Femur (tissue), 1 donor: ENCODE data around the gene MAOB.
"Not testable (repeated sequence)": the region's sequence is repeated elsewhere in the genome, so short reads cannot be mapped to it uniquely, and the experiment has no call there.

ENCODE experiments used
- DNase-seq: peaks from one replicate; pipeline ENCODE4 v3.0.0-alpha.2; 2017

The MAOB gene

DNA sequence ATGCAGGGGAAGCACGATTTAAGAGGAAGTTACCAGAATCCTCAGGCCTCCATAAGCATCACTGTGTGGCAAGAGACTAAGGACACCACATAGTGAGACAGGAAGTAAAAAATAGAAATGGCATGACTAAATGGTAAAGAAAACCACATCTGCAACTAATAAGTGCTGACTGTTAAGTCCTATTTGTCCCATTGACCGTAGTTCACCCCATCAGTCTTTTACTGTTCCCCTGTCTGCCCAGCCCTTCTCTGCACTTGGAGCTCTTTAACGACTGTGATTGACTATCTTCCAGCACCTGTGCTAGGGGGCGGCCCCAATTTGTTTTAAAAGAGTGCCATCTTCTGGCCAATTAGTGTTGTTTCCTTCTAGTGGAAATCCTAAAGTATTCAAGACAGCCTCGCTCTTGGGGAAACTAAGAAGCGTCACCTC, 132.0 kb downstream of the MAOB start:
- DNase-seq, result peak; percentile 46

DNA sequence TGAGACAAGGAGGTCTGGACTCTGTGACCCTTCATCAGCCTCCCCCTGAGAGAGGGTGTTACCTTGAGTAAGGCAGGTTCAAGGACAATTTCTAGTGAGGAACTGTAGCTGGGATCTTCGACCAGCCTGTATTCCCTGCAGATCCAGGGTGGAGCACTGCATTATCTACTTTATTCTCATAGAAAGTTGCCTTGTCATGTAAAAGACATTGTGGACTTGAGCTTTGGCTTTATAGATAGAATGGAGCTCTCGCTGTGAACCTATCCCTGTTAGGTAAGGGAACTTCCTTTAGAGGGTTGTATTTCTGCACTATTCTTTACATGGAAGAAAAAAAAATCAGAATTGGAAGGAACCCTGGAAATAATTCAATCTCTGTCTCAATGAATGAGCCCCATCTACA, 134.8 kb downstream of the MAOB start:
- no peak for DNase-seq

DNA sequence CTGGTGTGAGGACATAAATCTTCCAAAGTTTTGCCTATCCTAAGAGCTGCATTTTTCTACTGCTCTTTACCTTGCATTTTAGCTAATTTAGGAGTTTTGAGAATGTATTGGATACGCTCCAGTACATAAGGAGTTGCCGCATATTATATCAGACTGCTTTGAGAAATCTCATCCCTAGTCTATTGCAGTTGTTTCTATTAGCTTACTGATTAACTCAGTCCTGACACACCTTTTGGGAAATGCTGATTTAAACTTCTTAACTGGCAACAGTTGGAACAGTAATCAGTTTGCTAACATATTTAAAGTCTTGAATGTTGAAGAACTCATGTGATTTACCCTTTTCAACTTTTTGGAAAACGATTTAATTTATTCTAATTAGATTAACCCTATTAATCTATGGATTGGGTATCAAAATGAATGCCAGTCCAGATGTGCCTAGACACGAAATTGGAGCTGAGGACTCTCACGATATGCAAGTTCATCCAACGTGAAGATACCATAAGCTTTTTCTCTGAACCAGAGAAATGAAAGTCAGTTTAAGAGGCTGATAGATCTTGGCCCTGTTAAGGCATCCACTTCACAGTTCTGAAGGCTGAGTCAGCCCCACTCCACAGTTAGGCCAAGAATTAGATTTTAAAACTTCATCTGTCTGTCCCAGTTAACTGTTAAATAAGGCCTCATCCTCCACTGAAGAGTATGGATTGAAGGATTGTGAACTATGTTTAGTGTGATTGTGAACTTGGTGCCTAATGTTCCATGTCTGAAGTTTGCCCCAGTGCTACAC, 136.1 kb downstream of the MAOB start:
- no peak for DNase-seq

DNA sequence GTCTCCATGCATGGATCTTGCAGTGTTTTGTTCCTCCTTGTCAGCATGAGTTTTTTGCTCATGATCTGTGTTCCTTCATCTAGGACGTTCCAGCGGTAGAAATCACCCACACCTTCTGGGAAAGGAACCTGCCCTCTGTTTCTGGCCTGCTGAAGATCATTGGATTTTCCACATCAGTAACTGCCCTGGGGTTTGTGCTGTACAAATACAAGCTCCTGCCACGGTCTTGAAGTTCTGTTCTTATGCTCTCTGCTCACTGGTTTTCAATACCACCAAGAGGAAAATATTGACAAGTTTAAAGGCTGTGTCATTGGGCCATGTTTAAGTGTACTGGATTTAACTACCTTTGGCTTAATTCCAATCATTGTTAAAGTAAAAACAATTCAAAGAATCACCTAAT, 138.0 kb downstream of the MAOB start:
- no peak for DNase-seq

DNA sequence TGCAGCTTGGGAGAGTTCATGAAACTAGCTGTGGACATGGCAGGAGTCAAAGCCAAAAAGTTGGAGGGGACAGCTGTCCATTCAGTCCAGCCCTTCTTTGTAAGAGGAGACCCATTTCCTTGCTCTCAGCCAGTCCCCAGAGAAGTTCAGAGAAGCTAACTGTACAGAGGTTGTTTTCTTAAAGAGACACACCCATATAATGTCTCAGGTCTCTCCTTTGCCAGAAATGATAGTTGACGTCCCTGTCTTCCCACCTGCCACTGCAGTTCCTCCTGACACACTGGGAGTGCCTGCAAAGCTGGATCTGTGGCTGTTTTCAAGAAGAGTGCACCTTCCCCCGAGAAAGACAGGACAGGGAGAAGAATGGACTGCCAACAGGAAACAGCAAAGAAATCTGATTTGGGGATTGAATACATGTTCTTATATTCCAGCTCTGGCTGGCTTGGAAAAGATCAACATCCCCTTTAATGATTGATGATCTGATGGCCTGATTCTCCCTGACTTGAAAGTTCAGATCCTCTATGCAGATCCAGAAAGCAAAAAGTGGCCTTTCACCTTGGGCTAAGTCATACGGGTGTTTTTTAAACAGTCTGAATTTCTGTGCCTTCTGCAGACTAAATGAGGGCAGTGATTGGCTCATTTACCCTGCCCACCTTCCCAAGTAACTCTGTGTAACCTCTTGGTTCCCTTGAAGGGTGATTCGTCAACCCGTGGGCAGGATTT, 139.0 kb downstream of the MAOB start:
- DNase-seq, result no peak

DNA sequence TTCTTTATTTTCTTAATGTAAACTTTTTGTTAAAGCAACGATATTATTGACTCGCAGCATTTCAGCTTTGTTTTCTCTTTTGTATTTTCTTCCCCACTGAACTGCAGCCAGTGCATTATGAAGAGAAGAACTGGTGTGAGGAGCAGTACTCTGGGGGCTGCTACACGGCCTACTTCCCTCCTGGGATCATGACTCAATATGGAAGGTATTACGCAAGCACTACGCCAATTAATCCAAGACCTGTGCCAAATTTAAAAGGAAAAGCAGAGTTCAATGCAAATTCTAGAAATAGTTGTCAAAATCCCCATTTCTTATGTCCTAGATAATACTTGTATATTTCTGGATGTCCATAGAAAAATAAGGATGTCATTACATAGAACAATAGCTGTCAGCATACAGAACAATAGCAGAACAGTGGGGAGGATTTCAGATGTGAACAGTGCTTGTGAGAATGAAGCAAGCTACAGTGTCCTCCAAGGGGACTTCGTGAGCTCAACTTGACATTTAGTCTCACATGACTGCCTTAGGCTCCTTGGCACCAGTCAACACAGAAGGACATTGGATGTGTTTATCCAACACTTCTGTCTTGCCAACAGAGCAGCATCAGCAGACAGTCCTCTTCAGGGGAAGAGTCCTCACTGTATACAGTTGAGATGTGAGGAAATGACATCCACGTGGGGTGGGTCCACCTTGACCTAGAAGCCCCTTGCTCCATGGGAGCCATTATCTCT, 140.2 kb downstream of the MAOB start:
- DNase-seq, result no peak

DNA sequence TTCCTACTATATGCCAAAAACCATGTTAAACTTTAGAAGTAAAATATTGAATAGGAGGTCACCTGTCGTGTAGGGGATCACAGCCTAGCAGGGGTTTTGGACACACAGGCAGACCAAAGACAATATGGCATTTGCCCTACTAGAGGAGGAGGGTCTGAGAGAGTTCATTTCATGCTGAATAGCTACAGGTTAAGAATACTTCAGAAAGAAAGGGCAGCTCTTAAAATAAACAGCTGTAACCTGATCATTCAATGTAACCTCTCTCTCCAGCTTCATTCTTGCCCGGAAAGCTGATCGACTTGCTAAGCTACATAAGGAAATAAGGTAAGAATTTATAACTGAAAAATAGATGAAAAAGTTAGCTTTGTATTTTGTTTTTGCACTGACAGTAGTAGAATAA, 146.3 kb downstream of the MAOB start:
- DNase-seq, result no peak

DNA sequence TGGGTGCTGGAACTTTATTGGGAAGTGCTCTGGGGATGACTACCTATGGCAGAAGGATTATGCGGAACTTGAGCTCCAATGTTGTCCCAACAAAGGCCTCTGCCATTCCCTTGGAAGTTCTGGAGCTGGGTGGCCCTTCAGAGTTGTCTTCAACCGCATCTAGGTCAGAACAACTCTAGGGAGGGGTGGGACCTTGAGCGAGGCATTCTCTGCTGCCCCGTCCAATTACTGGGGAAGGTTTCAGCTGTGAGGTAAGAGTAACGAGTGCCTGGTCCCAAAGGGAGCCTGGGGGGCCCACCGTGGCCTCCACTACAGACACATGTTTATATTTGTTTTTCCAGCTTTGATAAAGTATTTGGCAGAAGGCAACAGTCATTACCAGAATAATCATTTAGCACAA, 146.7 kb downstream of the MAOB start:
- no peak for DNase-seq

DNA sequence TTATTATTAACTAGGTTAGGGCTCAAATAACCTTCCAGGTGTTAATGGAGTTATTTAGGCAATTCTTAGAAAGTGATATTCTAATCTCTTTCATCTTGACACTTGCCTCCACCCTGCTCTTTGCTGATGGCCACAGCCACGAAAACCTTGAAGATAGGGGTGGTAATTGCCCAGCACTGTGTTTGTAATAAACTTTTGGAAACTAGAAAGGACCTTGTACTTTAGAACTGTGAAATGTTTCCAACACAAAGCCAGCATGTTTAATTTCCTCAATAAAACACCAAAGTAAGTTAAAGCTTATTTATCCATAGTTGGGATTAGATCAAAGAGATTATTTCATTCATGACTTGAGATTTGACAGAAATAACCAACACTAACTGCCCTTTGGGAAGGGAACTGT, 147.8 kb downstream of the MAOB start:
- no peak for DNase-seq

DNA sequence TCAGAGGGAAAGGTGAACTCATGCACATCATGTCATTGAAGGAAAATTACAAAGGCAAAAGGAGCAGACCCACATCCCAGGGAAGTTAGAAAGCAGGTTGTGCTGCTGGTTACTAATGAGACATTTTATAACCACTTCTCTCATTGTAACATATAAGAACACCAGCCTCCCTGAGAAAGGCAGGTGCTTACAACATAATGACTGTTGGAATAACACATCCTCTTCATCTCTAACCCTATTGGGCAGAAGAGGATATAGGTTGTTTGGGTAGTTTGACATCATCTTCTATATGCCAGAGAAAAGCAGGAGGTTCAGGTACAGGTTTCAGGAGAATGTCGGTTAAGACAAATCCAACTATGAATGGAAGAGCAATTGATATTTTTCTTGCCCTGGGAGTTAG, 148.6 kb downstream of the MAOB start:
- no peak for DNase-seq

DNA sequence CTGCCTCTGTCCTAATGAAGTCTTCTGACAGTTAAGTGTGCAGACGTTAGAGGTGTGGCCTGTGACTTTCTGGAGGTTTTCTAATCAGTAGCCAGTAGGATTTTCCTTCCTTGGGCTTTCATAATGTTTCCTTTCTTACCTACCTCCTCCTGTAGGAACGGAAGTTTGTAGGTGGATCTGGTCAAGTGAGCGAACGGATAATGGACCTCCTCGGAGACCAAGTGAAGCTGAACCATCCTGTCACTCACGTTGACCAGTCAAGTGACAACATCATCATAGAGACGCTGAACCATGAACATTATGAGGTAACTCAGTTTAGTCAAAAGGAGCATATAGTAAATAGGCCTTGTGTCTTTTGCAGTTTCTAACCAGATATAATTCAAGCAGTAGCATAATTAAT, 151.2 kb downstream of the MAOB start:
- no peak for DNase-seq

DNA sequence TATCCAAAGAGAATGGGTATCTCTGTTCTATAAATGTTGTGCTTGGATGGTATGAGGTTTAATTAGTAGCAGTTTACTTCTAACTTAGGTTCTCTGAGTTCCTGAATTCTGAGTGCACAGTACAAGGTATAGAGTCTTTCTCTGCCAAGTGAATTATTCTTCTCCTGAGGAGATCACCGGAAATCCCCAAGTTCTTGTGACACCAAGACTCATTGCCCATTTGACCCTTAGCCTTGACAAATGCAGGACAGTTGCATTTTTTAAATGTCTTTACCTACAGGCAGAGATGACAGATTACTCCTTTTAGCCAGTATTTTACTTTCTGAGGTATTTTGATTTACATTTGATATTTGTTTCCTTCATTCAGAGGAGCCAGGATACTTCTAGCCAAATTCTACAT, 153.3 kb downstream of the MAOB start:
- no peak for DNase-seq

DNA sequence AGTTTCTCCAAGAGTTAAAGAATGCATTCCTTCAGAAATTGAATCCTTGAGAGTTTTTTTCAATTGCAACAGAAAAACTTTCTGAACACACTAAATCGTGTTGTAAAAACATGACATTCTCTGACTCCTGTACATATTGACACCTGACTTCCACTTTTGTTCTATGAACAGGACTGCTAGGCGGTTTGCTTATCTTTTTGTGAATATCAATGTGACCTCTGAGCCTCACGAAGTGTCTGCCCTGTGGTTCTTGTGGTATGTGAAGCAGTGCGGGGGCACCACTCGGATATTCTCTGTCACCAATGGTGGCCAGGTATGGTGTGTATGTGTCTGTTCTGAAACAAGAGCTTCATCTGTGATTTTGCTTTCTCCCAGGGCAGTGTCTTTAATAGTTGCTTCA, 154.2 kb downstream of the MAOB start:
- no peak for DNase-seq

DNA sequence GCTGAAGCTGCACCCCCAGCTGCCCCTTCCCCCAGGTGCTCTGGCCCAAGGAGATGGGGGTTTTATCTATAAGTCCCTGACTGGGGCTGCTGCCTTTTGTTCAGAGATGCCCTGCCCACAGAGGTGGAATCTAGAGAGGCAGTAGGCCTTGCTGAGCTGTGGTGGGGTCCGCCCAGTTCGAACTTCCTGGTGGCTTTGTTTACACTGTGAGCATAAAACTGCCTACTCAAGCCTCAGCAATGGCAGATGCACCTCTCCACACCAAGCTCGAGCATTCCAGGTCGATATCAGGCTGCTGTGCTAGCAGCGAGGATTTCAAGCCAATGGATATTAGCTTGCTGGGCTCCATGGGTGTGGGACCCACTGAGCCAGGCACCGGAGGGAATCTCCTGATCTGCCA, 155.0 kb downstream of the MAOB start:
- DNase-seq, result not testable (repeated sequence)

DNA sequence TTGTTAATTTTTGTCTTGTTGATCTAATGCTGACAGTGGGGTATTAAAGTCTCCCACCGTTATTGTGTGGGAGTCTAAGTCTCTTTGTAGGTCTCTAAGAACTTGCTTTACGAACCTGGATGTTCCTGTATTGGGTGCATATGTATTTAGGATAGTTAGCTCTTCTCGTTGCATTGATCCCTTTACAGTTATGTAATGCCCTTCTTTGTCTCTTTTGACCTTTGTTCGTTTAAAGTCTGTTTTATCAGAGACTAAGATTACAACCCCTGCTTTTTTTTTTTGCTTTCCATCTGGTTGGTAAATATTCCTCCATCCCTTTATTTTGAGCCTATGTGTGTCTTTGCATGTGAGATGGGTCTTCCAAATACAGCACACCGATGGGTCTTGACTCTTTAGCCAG, 157.0 kb downstream of the MAOB start:
- DNase-seq, result not testable (repeated sequence)

DNA sequence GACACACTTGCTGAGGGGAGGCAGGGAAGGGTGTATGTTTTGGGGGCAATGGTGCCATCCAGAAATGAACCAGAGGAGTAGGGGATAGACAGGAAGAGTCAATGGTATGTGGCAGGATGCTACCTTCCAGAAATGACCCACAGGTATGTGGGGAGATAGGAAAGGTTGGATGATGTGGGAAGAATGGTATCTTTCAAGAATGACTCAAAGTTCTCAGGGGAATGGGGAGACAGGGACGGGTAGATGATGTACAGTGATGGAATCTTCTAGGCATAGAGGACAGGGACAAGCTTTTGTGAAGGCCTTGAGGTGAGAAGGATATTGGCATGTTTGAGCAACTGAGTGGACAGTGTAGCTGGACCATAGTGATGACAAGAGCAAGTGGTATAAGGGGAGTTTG, 161.3 kb downstream of the MAOB start:
- no peak for DNase-seq

DNA sequence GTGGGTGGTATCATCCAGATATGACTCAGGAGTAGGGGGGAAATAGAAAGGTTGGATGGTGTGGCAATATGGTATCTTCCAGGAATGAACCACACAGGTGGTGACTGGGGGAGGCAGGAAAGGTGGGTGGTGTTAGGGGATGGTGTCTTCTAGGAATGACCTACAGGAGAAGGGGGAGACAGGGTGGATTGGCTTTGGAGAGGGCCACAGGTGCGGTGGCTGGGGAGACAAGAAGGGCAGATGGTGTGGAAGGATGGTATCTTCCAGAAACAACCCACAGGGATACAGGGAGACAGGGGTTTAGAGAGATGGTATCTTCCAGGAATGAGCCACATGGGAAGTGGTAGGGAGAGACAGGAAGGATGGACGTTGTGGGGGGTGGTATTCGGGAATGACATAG, 162.2 kb downstream of the MAOB start:
- DNase-seq, result no peak

DNA sequence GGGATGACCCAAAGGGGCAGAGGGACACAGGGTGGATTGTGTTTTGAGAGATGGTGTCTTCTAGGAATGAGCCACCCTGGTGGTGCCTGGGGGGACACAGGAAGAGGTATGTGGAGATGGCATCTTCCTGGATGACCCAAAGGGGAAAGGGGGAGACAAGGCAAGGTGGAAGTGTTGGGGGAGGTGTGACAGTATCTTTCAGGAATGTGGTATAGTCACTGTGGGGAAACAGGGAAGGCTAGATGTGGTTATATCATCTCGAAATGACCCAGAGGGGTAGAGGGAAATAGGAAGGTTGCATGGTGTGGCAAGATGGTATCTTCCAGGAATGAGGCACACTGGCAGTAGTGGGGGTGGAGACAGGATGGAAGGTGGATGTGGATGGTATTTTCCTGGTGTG, 163.3 kb downstream of the MAOB start:
- DNase-seq, result no peak

DNA sequence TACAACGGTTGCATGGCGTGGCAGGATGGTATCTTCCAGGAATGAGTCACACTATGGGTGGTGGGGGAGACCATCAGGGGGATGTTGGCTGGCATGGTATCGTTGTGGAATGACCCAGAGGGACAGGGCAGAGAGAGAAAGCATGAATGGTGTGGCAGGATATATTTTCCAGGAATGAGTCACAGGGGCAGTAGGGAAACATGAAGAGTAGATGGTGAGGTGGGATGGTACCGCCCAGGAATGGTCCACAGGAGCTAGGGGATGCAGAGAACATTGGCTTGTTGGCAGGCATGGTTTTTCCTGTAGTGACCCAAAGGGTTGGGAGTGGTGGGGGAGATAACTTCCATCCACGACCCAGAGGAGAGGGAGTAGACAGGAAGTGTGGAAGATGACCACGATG, 163.7 kb downstream of the MAOB start:
- DNase-seq, result no peak

DNA sequence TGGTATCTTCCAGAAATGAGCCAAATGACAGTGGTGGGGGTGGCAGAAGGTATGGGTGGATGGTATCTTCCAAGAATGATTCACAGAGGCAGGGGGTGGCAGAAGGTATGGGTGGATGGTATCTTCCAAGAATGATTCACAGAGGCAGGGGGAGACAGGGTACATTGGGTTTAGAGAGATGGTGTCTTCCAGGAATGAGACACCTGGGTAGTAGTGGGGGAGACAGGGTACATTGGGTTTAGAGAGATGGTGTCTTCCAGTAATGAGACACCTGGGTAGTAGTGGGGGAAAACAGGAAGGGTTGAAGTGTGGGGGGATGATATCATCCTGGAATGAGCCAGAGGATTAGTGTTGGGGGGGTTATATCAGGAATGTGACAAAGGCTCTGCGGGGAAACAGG, 164.2 kb downstream of the MAOB start:
- no peak for DNase-seq

DNA sequence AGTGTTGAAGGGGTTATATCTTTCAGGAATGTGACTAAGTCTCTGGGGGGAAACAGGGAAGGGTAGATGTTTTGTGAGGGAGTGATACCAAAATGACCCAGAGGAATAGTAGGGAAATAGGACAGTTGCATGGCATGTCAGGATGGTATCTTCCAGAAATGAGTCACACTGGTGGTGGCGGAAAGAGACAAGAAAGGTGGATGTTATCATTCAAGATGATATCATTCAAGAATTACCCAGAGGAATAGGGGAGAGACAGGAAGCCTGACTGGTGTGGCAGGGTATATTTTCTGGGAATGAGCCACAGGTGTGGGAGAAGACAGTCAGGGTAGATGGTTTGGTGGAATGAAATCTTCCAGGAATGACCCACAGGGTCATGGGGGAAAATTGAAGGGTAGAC, 165.1 kb downstream of the MAOB start:
- DNase-seq, result no peak

DNA sequence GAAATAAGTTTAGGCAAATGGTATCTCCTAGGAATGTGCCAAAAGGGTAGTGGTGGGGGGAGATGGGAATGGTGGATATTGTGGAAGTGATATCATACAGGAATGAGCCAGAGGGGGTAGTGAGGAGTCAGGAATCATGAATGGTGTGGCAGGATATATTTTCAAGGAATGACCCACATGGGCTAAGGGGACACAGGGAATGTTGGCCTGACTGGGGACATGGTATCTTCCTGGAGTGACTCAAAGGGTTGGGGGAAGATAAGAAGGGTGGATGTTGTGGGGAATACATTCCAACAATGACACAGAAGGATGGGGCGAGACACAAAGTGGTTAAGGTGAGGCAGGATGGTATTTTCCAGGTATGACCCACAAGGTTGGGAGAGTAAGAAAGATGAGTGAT, 165.6 kb downstream of the MAOB start:
- DNase-seq, result no peak
